ENCODE measurements around the gene ANKRD60. TPM values are rescaled to one million over a fixed set of nuclear protein-coding genes. Genes with fewer than 3 reads are reported as not detected.

ANKRD60 gene
- total RNA-seq, 2 donors from 2014 or later, result not detected

DNA sequence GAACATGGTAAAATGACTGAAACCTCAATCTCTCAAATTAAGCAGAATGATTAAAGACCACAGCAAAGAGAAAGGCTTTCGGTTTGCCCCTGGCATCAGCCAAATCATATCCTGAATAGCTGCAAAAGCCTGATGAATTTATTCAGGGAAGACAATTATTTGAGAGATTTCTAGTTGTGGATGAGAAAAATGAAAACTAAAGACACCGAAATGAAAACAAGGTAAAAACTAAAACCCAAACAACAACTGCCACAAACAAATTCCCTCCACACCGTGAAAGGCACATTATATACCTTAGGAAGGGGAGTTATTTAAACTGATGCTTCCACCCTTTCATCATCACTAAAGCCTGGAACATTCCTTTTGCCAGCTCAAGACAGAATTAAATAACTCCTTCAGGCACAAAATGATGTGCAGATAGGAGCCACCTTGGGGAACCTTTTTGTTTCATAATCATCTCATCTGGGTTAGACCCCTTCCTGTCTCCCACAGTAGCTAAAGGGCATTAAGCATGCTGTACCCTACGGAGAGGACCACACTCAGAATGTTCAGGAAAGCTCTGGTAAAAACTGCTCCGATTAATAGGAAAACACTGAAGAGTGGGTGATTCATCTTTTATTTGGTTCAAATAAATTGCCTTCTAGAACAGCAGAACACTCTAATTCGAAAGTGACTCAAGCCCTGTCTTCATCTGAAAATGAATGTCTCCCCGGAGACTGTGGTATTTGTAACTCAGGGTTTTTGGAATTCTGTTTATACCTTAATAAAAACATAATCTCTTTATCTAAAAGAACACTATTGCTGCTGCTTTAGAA is 9.1 kb upstream of the ANKRD60 start:
- WGBS, 2 donors, result 57 to 60% methylated on average over 7 of the region's 7 CpGs

DNA sequence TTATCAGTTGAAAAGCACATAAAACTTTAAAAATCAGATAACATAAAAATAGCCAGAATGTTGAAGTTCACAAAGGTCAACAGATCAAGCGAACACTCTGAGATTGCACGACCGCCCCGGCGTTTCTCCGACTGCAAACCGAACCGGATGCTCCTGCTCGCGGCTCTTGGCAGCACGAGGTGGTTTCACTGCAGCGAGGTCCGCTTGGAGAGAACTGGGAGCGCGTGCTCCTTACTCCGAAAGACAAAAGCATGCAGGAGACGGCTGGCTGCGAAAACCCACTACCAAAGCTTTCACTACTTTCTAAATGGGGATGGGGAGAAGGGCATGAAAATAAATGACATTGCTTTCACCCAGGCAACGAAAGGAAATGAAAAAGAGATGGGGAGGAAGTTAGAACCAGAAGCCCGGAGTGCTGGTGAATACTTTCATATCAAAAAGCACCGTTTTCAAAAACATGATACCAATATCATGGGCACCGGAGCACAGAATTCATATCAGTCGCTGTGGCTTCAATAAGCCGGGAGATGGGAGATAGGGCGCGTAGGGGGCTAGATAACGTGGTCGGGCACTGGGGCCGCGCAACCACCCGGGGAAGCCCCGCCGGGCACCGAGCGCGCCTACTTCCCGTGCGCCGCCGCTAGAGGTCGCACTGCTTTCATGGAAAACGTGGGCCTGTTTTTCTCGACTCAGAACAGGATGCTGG is 8.3 kb upstream of the ANKRD60 start:
- H3K9me3 ChIP-seq, result no peaks in the 10 kb centered on the region
- H3K36me3 ChIP-seq (replicated peaks in 1 of 2; ENCODE audit: insufficient read depth in 1 of 2, low read depth in 2 of 2), result peaks cover 0 to 2% of the 10 kb centered on the region in 2 donors
- intact Hi-C loops (cut with DNase I), result loop anchor here (10.0 kb wide), 1 partner anchor 458 kb away; the partner anchor contains the start of gene NPEPL1
- 3 to 7% methylated on average over 29 to 43 of the region's 43 CpGs for WGBS, 2 donors
- ATAC-seq (peak; percentile 71), DNase-seq (peak; percentile 54 to 73 (median 65))
- H3K4me1 ChIP-seq, result peaks cover 6% of the 10 kb centered on the region
- TF ChIP-seq POLR2A (IDR thresholded peaks at IDR 0.05), result no peak
- TF ChIP-seq, protein P1, sequence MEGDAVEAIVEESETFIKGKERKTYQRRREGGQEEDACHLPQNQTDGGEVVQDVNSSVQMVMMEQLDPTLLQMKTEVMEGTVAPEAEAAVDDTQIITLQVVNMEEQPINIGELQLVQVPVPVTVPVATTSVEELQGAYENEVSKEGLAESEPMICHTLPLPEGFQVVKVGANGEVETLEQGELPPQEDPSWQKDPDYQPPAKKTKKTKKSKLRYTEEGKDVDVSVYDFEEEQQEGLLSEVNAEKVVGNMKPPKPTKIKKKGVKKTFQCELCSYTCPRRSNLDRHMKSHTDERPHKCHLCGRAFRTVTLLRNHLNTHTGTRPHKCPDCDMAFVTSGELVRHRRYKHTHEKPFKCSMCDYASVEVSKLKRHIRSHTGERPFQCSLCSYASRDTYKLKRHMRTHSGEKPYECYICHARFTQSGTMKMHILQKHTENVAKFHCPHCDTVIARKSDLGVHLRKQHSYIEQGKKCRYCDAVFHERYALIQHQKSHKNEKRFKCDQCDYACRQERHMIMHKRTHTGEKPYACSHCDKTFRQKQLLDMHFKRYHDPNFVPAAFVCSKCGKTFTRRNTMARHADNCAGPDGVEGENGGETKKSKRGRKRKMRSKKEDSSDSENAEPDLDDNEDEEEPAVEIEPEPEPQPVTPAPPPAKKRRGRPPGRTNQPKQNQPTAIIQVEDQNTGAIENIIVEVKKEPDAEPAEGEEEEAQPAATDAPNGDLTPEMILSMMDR (IDR thresholded peaks at IDR 0.05), result peak; percentile 79 to 92 (median 86)
- H3K4me3 ChIP-seq, result no peak overlapping the region
- no peaks in the 10 kb centered on the region for H3K27me3 ChIP-seq
- H3K27ac ChIP-seq, result no peak overlapping the region

More for the DNA sequence above, 9.1 kb upstream of the ANKRD60 start:
- ATAC-seq (no peak), DNase-seq (no peak)
- no peaks in the 10 kb centered on the region for H3K27me3 ChIP-seq
- H3K9me3 ChIP-seq, result no peaks in the 10 kb centered on the region
- no peak overlapping the region for H3K4me3 ChIP-seq
- peaks cover 6% of the 10 kb centered on the region for H3K4me1 ChIP-seq
- intact Hi-C loops (cut with DNase I), result loop anchor here (10.0 kb wide), 1 partner anchor 457 kb away; the partner anchor contains the start of gene NPEPL1
- H3K27ac ChIP-seq, result no peak overlapping the region
- TF ChIP-seq, protein P1 (IDR thresholded peaks at IDR 0.05), result no peak
- TF ChIP-seq POLR2A (IDR thresholded peaks at IDR 0.05), result no peak
- H3K36me3 ChIP-seq (replicated peaks in 1 of 2; ENCODE audit: insufficient read depth in 1 of 2, low read depth in 2 of 2), result peaks cover 0 to 2% of the 10 kb centered on the region in 2 donors

DNA sequence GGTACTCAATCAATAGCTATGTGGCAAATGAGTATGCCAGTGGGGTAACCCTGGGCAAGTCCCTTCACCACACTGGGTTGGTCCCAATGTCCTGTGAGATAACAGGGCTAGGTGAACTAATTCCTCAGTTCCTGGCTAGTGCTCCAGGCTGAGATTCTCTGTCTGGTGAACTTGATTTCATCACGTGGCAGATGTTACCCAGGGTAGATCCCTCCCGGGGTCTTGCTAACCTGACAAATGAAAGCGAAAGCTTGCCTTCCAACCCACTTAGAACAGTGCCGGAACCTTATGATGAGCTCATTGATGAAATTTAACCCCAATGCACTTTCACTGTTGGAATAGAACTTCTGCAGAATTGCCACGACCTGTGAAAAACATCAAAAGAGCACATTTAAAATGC is 6.6 kb upstream of the ANKRD60 start:
- DNase-seq (no peak), ATAC-seq (no peak)
- Histone ChIP-seq H3K4me3 (no peak overlapping the region), H3K9me3 (no peaks in the 10 kb centered on the region), H3K4me1 (peaks cover 6% of the 10 kb centered on the region), H3K27ac (no peak overlapping the region), H3K27me3 (no peaks in the 10 kb centered on the region), H3K36me3 (replicated peaks in 1 of 2; ENCODE audit: insufficient read depth in 1 of 2, low read depth in 2 of 2) (peaks cover 0 to 2% of the 10 kb centered on the region in 2 donors)
- no peak for TF ChIP-seq POLR2A (IDR thresholded peaks at IDR 0.05)
- TF ChIP-seq, protein P1 (IDR thresholded peaks at IDR 0.05), result no peak
- intact Hi-C loops (cut with DNase I), result loop anchor here (10.0 kb wide), 1 partner anchor 460 kb away; the partner anchor contains the start of gene NPEPL1
- 82 to 92% methylated on average over 5 of the region's 5 CpGs for WGBS, 2 donors

DNA sequence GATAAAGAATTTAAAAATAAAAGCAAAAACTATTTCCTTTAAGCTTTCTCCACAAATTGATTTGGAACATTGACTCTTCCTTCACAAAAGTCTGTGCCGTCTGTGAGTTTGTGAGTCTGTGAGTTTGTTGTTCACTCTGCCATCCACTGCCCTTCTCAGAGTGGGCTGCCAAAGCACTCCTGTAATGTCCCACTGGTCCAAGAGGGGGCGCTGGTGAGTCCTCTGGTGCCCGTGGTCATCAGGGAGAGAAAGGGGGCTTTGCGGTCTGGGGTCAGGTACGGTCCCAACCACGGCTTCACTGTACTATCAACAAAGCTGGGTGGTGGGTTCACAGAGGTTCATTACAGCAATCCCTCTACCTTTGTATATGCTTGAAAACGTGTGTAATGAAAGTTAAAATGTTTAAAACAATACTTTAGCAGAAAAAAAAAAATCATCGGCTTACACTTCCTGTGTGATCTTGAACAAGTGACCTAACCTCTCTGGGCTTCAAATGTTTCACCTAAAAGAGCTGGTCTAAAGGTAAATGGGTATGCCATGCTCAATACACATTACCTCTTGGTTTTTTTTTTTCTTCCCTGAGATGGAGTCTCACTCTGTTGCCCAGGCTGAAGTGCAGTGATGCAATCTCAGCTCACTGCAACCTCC is 5.6 kb upstream of the ANKRD60 start:
- intact Hi-C loops (cut with DNase I), result loop anchor here (10.0 kb wide), 1 partner anchor 461 kb away; the partner anchor contains the start of gene NPEPL1
- peak; percentile 47 for ATAC-seq
- Histone ChIP-seq H3K9me3 (no peaks in the 10 kb centered on the region), H3K27me3 (peaks cover 0 to 4% of the 10 kb centered on the region in 2 donors), H3K4me3 (no peak overlapping the region), H3K4me1 (peaks cover 6% of the 10 kb centered on the region), H3K27ac (no peak overlapping the region), H3K36me3 (replicated peaks in 1 of 2; ENCODE audit: insufficient read depth in 1 of 2, low read depth in 2 of 2) (peaks cover 0 to 2% of the 10 kb centered on the region in 2 donors)
- peak in 2 of 4 donors; percentile 32 to 36 for DNase-seq
- 47 to 49% methylated on average over 8 of the region's 8 CpGs for WGBS, 2 donors
- TF ChIP-seq, protein P1 (IDR thresholded peaks at IDR 0.05), result peak in 6 of 7 experiments; percentile 16 to 49 (median 28)
- no peak for TF ChIP-seq POLR2A (IDR thresholded peaks at IDR 0.05)
